SU-DHL-6 (cell line): ENCODE data around the gene TNS1.

Experiments used
- CTCF ChIP-seq: fragments of 200-600 bp; sonication (generic); IDR thresholded peaks from one replicate; pipeline ENCODE4 v1.5.1; 2017; ENCODE audit warnings: antibody characterized with exemption, mild to moderate bottlenecking, low read length, moderate library complexity; ENCODE audit not compliant: insufficient read depth, poor library complexity, severe bottlenecking
- EZH2phosphoT487 ChIP-seq: fragments of 200-600 bp; sonication (generic), shearing (Covaris generic); conservative IDR thresholded peaks from 2 replicates; pipeline ENCODE4 v1.6.1; 2018; ENCODE audit warnings: mild to moderate bottlenecking, antibody characterized with exemption, low read length, moderate library complexity, mixed read lengths

GRCh38 chr2:217795067-217795466, 207.7 kb downstream of the TNS1 start:
- TF ChIP-seq CTCF = no peak
- TF ChIP-seq EZH2phosphoT487 = no peak
